Hepatocyte (in vitro differentiated cells): ENCODE measurements around the gene PNPLA7. TPM values are rescaled to one million over a fixed set of nuclear protein-coding genes. Genes with fewer than 3 reads are reported as not detected.

Experiments used
- DNase-seq: peaks from one replicate; pipeline ENCODE4 v3.0.0-alpha.2; 2016; ENCODE audit warnings: low spot score
- H2AFZ ChIP-seq: fragments of 200-600 bp; sonication (generic); 2 replicates; pipeline ENCODE4 v1.6.0; 2016; ENCODE audit warnings: antibody characterized with exemption, mild to moderate bottlenecking
- H3K27ac ChIP-seq: fragments of 200-600 bp; sonication (generic); 2 replicates; pipeline ENCODE4 v1.5.1; 2016; ENCODE audit warnings: mild to moderate bottlenecking
- H3K27me3 ChIP-seq: fragments of 200-600 bp; sonication (generic); 2 replicates; pipeline ENCODE4 v1.6.1; 2016
- H3K36me3 ChIP-seq: fragments of 200-600 bp; sonication (generic); replicated peaks from 2 replicates; pipeline ENCODE4 v1.5.1; 2016; ENCODE audit warnings: low read depth; ENCODE audit not compliant: insufficient read depth
- H3K4me1 ChIP-seq: fragments of 200-600 bp; sonication (generic); 2 replicates; pipeline ENCODE4 v1.5.1; 2016; ENCODE audit warnings: mild to moderate bottlenecking, moderate library complexity; ENCODE audit not compliant: insufficient read depth
- H3K4me2 ChIP-seq: fragments of 200-600 bp; sonication (generic); 2 replicates; pipeline ENCODE4 v1.6.0; 2016
- H3K4me3 ChIP-seq: fragments of 200-600 bp; sonication (generic); 2 replicates; pipeline ENCODE4 v1.5.1; 2016; ENCODE audit warnings: mild to moderate bottlenecking
- H3K79me2 ChIP-seq: fragments of 200-600 bp; sonication (generic); 2 replicates; pipeline ENCODE4 v1.6.0; 2017; ENCODE audit warnings: mild to moderate bottlenecking
- H3K9me2 ChIP-seq: fragments of 200-600 bp; sonication (generic); replicated peaks from 2 replicates; pipeline ENCODE4 v1.6.0; 2017; ENCODE audit warnings: mild to moderate bottlenecking; ENCODE audit not compliant: insufficient read depth
- H3K9me3 ChIP-seq: fragments of 200-600 bp; sonication (generic); 2 replicates; pipeline ENCODE4 v1.5.1; 2016; ENCODE audit warnings: low read depth, mild to moderate bottlenecking
- H4K20me1 ChIP-seq: fragments of 200-600 bp; sonication (generic); 2 replicates; pipeline ENCODE4 v1.6.0; 2016; ENCODE audit warnings: mild to moderate bottlenecking; ENCODE audit not compliant: insufficient read depth, poor library complexity, severe bottlenecking
- CTCF ChIP-seq: fragments of 200-600 bp; sonication (generic); IDR thresholded peaks from 2 replicates; pipeline ENCODE4 v1.5.1; 2016; ENCODE audit warnings: antibody characterized with exemption, mild to moderate bottlenecking; ENCODE audit not compliant: poor library complexity
- EZH2 ChIP-seq: fragments of 200-600 bp; sonication (generic); IDR thresholded peaks from 2 replicates; pipeline ENCODE4 v1.6.1; 2016; ENCODE audit warnings: antibody characterized with exemption, mild to moderate bottlenecking, borderline replicate concordance
- EZH2phosphoT487 ChIP-seq: fragments of 200-600 bp; sonication (generic); IDR thresholded peaks from one replicate; pipeline ENCODE4 v1.6.1; 2018; ENCODE audit warnings: antibody characterized with exemption, mild to moderate bottlenecking, low read depth, moderate library complexity; ENCODE audit not compliant: unreplicated experiment, severe bottlenecking
- WGBS: methylation state at CpG from one replicate; pipeline ENCODE4 v1.1.6; 2016; ENCODE audit warnings: low lambda C conversion rate; ENCODE audit errors: missing lambda C conversion rate; 5-methylcytosine and 5-hydroxymethylcytosine counted together
- polyA plus RNA-seq: library from polyadenylated mRNA; unstranded; fragments of >200 nt; fragmentation: Nextera tagmentation; extraction: Ambion mirVana; gene quantifications from 2 replicates; pipeline ENCODE4 v1.2.1, GENCODE V29; 2016
- total RNA-seq: library from RNA; depleted of rRNA; stranded (reverse); fragments of >200 nt; gene quantifications from 2 replicates; pipeline ENCODE4 v1.2.3, GENCODE V29; 2014

PNPLA7 gene
- total and polyA plus RNA-seq, 2 experiments from 2014 or later: 0.62 to 0.77 TPM

GRCh38 chr9:137459152-137459600, 91.0 kb downstream of the PNPLA7 start, which contains the start of gene NSMF:
TSS of gene NSMF (minus strand) at chr9:137459334. CDS start at chr9:137459102, 232 bp downstream.
- peak within 1 kb of the TSS; percentile 74 for H3K27ac ChIP-seq
- peaks cover 4% of the 10 kb centered on the region for H3K4me1 ChIP-seq
- no peaks in the 10 kb centered on the region for H3K36me3 ChIP-seq

GRCh38 chr9:137458194-137459151, 91.7 kb downstream of the PNPLA7 start:
- H3K36me3 ChIP-seq: no peaks in the 10 kb centered on the region
- peak; percentile 68 for DNase-seq

More at GRCh38 chr9:137459152-137459600, 91.0 kb downstream of the PNPLA7 start, which contains the start of gene NSMF:
- peak within 1 kb of the TSS; percentile 92 for H2AFZ ChIP-seq
- peak; percentile 98 for DNase-seq
- TF ChIP-seq CTCF (no peak), EZH2phosphoT487 (no peak)
- peaks cover 11% of the 10 kb centered on the region for H3K79me2 ChIP-seq
- peaks cover 3% of the 10 kb centered on the region for H4K20me1 ChIP-seq
- H3K9me2 ChIP-seq: no peaks in the 10 kb centered on the region
- no peaks in the 10 kb centered on the region for H3K27me3 ChIP-seq
- under 1% methylated on average over 49 of the region's 62 CpGs for WGBS
- H3K9me3 ChIP-seq: no peaks in the 10 kb centered on the region
- H3K4me3 ChIP-seq: peak within 1 kb of the TSS; percentile 80
- peak within 1 kb of the TSS; percentile 99 for H3K4me2 ChIP-seq

GRCh38 chr9:137457406-137458193, 92.6 kb downstream of the PNPLA7 start:
- no peaks in the 10 kb centered on the region for H3K9me2 ChIP-seq
- DNase-seq: no peak
- H3K36me3 ChIP-seq: no peaks in the 10 kb centered on the region
- no peaks in the 10 kb centered on the region for H3K9me3 ChIP-seq
- WGBS: 94% methylated on average over 37 of the region's 44 CpGs
- peaks cover 3% of the 10 kb centered on the region for H4K20me1 ChIP-seq
- H2AFZ ChIP-seq: no peak overlapping the region
- peak overlapping the region; percentile 99 for H3K4me2 ChIP-seq
- no peak overlapping the region for H3K4me3 ChIP-seq
- H3K4me1 ChIP-seq: peaks cover 4% of the 10 kb centered on the region
- no peak overlapping the region for H3K27ac ChIP-seq
- no peaks in the 10 kb centered on the region for H3K27me3 ChIP-seq
- peaks cover 11% of the 10 kb centered on the region for H3K79me2 ChIP-seq
- TF ChIP-seq CTCF (no peak), EZH2 (no peak)

More at GRCh38 chr9:137458194-137459151, 91.7 kb downstream of the PNPLA7 start:
- H3K27me3 ChIP-seq: no peaks in the 10 kb centered on the region
- H3K4me3 ChIP-seq: peak overlapping the region; percentile 80
- TF ChIP-seq CTCF (no peak), EZH2phosphoT487 (no peak), EZH2 (no peak)
- H3K4me2 ChIP-seq: peak overlapping the region; percentile 99
- peaks cover 11% of the 10 kb centered on the region for H3K79me2 ChIP-seq
- H2AFZ ChIP-seq: peak overlapping the region; percentile 56
- no peak overlapping the region for H3K27ac ChIP-seq
- 15% methylated on average over 42 of the region's 88 CpGs for WGBS
- peaks cover 3% of the 10 kb centered on the region for H4K20me1 ChIP-seq
- H3K9me3 ChIP-seq: no peaks in the 10 kb centered on the region
- no peaks in the 10 kb centered on the region for H3K9me2 ChIP-seq
- H3K4me1 ChIP-seq: peaks cover 4% of the 10 kb centered on the region
